Measurements from ENCODE around the gene SMURF1. TPM values are rescaled to one million over a fixed set of nuclear protein-coding genes. Genes with fewer than 3 reads are reported as not detected.

The SMURF1 gene
- polyA plus RNA-seq, 1 donor from 2014 or later = 2.7 TPM

GRCh38 chr7:99004781-99005500 lies 139.0 kb downstream of the SMURF1 start:
- no peaks in the 10 kb centered on the region for H3K27me3 Mint-ChIP-seq
- H3K4me3 Mint-ChIP-seq = no peak overlapping the region
- peak overlapping the region in 2 of 3 donors; percentile 32 to 64 for H3K27ac Mint-ChIP-seq
- peaks cover 4% of the 10 kb centered on the region for H3K36me3 Mint-ChIP-seq
- H3K4me1 Mint-ChIP-seq = peaks cover 0 to 6% (median 4%) of the 10 kb centered on the region in 3 donors
- H3K9me3 Mint-ChIP-seq = no peaks in the 10 kb centered on the region

GRCh38 chr7:99004216-99004615 lies 139.7 kb downstream of the SMURF1 start:
- Mint-ChIP-seq H3K9me3 (no peaks in the 10 kb centered on the region), H3K27me3 (no peaks in the 10 kb centered on the region), H3K27ac (no peak overlapping the region), H3K36me3 (peaks cover 4% of the 10 kb centered on the region), H3K4me1 (peaks cover 0 to 6% (median 4%) of the 10 kb centered on the region in 3 donors), H3K4me3 (no peak overlapping the region)

GRCh38 chr7:99003419-99003818 lies 140.5 kb downstream of the SMURF1 start:
- peaks cover 4% of the 10 kb centered on the region for H3K36me3 Mint-ChIP-seq
- H3K9me3 Mint-ChIP-seq = no peaks in the 10 kb centered on the region
- H3K4me1 Mint-ChIP-seq = peaks cover 0 to 6% (median 4%) of the 10 kb centered on the region in 3 donors
- H3K27me3 Mint-ChIP-seq = no peaks in the 10 kb centered on the region
- H3K27ac Mint-ChIP-seq = peak overlapping the region in 1 of 3 donors; percentile 23
- H3K4me3 Mint-ChIP-seq = no peak overlapping the region

GRCh38 chr7:99002827-99003212 lies 141.1 kb downstream of the SMURF1 start:
- Mint-ChIP-seq H3K36me3 (peaks cover 4% of the 10 kb centered on the region), H3K27ac (peak overlapping the region in 1 of 3 donors; percentile 73), H3K4me1 (peaks cover 0 to 6% (median 4%) of the 10 kb centered on the region in 3 donors), H3K27me3 (no peaks in the 10 kb centered on the region), H3K9me3 (no peaks in the 10 kb centered on the region), H3K4me3 (no peak overlapping the region)

GRCh38 chr7:99002148-99002826 lies 141.6 kb downstream of the SMURF1 start:
- H3K4me1 Mint-ChIP-seq = peaks cover 0 to 6% (median 4%) of the 10 kb centered on the region in 3 donors
- H3K27ac Mint-ChIP-seq = no peak overlapping the region
- H3K27me3 Mint-ChIP-seq = no peaks in the 10 kb centered on the region
- H3K36me3 Mint-ChIP-seq = peaks cover 4% of the 10 kb centered on the region
- no peaks in the 10 kb centered on the region for H3K9me3 Mint-ChIP-seq
- no peak overlapping the region for H3K4me3 Mint-ChIP-seq

DNA sequence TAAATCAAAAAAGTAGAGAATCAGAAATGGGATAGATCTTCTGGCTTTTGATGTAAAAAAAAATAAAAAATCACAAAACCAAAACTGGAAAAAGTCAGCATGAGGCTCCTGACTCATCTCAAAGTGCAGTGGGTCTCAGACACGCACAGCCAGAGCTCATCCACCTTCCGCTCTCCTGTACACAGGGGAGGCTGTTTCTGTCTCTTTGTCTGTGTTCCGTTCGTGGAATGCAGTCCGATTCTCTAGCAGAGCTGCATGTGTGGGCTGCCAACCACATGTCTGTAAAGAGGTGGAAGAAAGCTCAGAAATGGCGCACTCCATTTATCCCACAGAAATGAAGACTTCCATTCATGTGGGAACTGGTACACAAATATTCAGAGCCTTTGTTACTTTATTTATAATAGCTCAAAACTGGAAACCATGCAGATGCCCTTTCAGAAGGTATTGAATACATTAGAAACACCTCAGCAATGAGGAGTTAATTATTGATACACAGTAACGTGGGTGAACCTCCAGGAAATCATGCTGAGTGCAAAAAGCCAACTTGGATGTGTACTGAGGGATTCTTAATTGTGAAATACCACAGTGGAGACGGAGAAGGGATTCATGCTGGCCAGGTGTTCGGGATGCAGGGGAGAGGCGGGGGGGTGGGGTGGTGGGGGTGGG lies 142.3 kb downstream of the SMURF1 start:
- H3K27me3 Mint-ChIP-seq = no peaks in the 10 kb centered on the region
- H3K9me3 Mint-ChIP-seq = no peaks in the 10 kb centered on the region
- no peak overlapping the region for H3K27ac Mint-ChIP-seq
- H3K4me3 Mint-ChIP-seq = no peak overlapping the region
- peaks cover 0 to 6% (median 4%) of the 10 kb centered on the region in 3 donors for H3K4me1 Mint-ChIP-seq
- peaks cover 4% of the 10 kb centered on the region for H3K36me3 Mint-ChIP-seq

- Mint-ChIP-seq H3K36me3 (peaks cover 4% of the 10 kb centered on the region), H3K27ac (peak overlapping the region in 1 of 3 donors; percentile 86), H3K4me3 (no peak overlapping the region), H3K9me3 (no peaks in the 10 kb centered on the region), H3K4me1 (peaks cover 0 to 6% (median 4%) of the 10 kb centered on the region in 3 donors), H3K27me3 (no peaks in the 10 kb centered on the region)
These were observed 142.9 kb downstream of the SMURF1 start for GRCh38 chr7:99000904-99001465.

DNA sequence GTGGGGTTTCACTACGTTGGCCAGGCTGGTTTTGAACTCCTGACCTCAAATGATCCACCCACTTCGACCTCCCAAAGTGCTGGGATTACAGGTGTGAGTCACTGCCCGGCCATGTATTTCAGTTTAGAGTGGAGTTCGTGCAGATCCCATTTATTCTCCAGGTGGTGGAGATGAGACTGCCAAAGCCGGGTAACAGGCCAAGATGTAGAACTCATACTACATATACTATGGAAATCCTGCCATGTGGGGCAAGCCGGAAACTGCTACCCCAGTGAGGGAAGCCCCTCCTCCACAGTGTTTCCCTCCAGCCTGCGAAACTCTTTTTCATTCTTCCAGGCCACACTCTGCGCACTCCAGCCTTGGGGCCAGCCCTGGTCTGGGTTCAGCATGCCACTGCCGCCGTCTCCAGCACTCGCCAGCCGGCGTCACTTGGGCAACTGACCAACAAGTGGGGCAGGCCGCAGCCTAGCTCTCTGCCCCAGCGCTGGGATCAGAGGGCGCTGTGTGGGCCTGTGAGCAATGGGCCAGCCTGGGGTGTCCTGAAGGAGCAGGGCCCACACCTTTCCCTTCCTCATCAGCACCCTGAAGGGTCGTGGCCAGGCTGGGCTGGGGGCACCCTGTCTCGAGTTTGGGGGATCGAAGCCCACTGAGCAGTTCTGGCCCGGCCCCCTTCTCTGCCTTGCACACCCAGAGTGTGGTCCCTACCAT lies 143.6 kb downstream of the SMURF1 start:
- no peaks in the 10 kb centered on the region for H3K27me3 Mint-ChIP-seq
- H3K36me3 Mint-ChIP-seq = peaks cover 2% of the 10 kb centered on the region
- peaks cover 0 to 2% (median under 1%) of the 10 kb centered on the region in 3 donors for H3K4me1 Mint-ChIP-seq
- no peak overlapping the region for H3K4me3 Mint-ChIP-seq
- H3K27ac Mint-ChIP-seq = no peak overlapping the region
- no peaks in the 10 kb centered on the region for H3K9me3 Mint-ChIP-seq

DNA sequence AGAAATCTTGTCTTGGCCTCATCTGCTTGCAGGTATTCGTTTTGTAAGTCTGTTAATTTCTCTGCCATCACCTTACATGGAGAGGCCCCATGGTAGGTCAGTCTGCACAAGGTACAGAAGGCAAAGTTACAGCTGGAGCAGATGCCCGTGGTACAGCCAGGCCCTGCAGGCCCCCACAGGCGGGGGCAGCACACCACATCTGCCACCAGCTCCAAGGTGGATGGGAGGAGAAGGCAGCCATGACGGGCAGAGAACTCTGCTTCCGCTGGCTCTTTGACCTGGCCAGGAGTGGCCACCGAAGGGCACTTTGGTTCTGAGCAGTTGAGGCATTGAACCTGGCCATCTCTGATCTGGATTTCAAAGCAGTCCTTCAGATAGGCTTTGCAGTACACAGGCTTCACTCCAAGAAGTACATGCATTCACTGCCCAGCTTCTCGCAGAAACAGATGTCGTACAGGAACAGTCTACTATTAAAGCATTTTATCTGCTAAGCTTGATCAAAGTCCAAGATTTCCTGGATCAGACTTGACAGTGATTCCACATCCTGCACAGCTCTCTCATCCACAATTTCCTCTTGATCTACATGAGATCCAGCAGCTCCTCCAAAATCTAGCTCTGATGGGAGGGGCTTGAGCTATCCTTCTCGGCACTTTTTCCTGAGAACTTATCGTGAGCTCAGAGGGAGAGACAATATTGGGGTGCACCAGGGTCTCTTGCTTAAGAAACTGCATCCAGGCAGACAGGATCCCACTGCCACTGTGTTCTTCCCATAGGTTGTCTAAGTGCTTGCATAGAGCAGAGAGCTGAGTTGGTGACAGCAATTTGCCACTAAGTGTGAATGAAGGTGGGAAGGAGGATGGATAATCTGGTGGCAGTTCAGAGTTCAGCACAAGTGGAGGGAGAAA lies 144.8 kb downstream of the SMURF1 start:
- H3K27ac Mint-ChIP-seq = peak overlapping the region in 1 of 3 donors; percentile 31
- no peak overlapping the region for H3K4me3 Mint-ChIP-seq
- peaks cover 0 to 2% (median 0%) of the 10 kb centered on the region in 3 donors for H3K4me1 Mint-ChIP-seq
- no peaks in the 10 kb centered on the region for H3K36me3 Mint-ChIP-seq
- H3K9me3 Mint-ChIP-seq = no peaks in the 10 kb centered on the region
- no peaks in the 10 kb centered on the region for H3K27me3 Mint-ChIP-seq

DNA sequence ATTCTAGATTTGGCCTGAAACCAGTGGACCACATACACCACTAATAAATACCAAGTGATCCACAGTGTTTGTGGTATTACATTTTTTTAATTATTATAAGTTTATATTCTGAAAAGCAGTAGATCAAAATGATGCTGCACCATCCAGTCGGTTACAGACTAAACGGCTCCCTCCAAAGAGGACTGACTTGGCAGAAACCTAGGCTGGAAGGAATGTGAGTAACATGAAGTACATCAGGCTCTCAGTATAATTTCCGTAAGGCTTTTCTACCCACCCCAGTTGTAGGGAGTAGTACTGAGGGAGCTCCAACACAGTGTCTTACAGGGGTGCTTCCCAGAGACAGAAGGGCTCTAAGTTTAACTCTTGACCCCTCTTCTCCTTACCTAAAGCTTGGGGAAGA lies 146.1 kb downstream of the SMURF1 start:
- Mint-ChIP-seq H3K4me3 (no peak overlapping the region), H3K27ac (no peak overlapping the region), H3K27me3 (no peaks in the 10 kb centered on the region), H3K36me3 (no peaks in the 10 kb centered on the region), H3K4me1 (peaks cover 0 to 2% (median 0%) of the 10 kb centered on the region in 3 donors), H3K9me3 (no peaks in the 10 kb centered on the region)

DNA sequence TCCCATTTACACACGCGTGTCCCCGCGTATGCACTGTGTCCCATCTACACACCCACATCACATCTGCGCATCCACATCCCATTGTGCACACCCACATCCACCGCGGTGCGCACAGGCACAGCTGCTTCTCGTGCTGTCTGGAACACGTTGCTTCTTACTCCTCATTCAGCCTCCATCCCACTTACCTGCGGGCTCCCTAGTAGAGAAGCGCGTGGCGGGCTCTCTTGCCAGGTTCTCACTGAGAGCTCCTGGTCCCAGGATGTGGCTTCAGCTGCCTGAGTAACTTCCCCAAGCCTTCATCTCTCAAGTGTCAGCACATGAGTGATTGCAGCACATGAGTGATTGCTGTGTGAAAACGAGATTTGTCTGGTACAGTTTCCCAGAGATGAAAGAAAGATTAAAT lies 147.8 kb downstream of the SMURF1 start:
- H3K27ac Mint-ChIP-seq = peak overlapping the region in 1 of 3 donors; percentile 33
- no peaks in the 10 kb centered on the region for H3K36me3 Mint-ChIP-seq
- no peaks in the 10 kb centered on the region for H3K27me3 Mint-ChIP-seq
- peaks cover 0 to 2% (median 0%) of the 10 kb centered on the region in 3 donors for H3K4me1 Mint-ChIP-seq
- no peak overlapping the region for H3K4me3 Mint-ChIP-seq
- no peaks in the 10 kb centered on the region for H3K9me3 Mint-ChIP-seq

- Mint-ChIP-seq H3K27me3 (no peaks in the 10 kb centered on the region), H3K36me3 (no peaks in the 10 kb centered on the region)
These were observed 148.3 kb downstream of the SMURF1 start for GRCh38 chr7:98995523-98996149.

GRCh38 chr7:98995111-98995510 lies 148.8 kb downstream of the SMURF1 start:
- Mint-ChIP-seq H3K4me3 (peak overlapping the region in 1 of 4 donors; percentile 29), H3K27ac (peak overlapping the region in 1 of 3 donors; percentile 51), H3K9me3 (no peaks in the 10 kb centered on the region), H3K4me1 (peaks cover 0 to 2% (median 0%) of the 10 kb centered on the region in 3 donors), H3K36me3 (no peaks in the 10 kb centered on the region), H3K27me3 (no peaks in the 10 kb centered on the region)

More at GRCh38 chr7:98995523-98996149, 148.3 kb downstream of the SMURF1 start:
- Mint-ChIP-seq H3K9me3 (no peaks in the 10 kb centered on the region), H3K4me3 (no peak overlapping the region), H3K4me1 (peaks cover 0 to 2% (median 0%) of the 10 kb centered on the region in 3 donors), H3K27ac (no peak overlapping the region)
